Activated CD4-positive, alpha-beta T cell treated with anti-CD3 and anti-CD28 coated beads, Interleukin-2, amount 50 U/mL, for 24 hours (primary cell): Measurements from ENCODE around the gene KCNH4.
"Not testable (repeated sequence)": the region's sequence is repeated elsewhere in the genome, so short reads cannot be mapped to it uniquely, and the experiment has no call there.

Source experiments
- DNase-seq, 2 donors: peaks; one replicate each; pipeline ENCODE4 v3.0.0-alpha.2; 2020; ENCODE audit warnings: low read depth in 1 of 2, low spot score in 1 of 2

KCNH4 gene

GRCh38 chr17:42179335-42179734 is 1.6 kb downstream of the KCNH4 start:
- DNase-seq, result no peak

GRCh38 chr17:42178817-42179216 is 2.1 kb downstream of the KCNH4 start:
- DNase-seq, result no peak

GRCh38 chr17:42177684-42178083 is 3.3 kb downstream of the KCNH4 start:
- DNase-seq, result no peak

- DNase-seq, result no peak
These were observed 6.7 kb downstream of the KCNH4 start for GRCh38 chr17:42174126-42174783.

DNA sequence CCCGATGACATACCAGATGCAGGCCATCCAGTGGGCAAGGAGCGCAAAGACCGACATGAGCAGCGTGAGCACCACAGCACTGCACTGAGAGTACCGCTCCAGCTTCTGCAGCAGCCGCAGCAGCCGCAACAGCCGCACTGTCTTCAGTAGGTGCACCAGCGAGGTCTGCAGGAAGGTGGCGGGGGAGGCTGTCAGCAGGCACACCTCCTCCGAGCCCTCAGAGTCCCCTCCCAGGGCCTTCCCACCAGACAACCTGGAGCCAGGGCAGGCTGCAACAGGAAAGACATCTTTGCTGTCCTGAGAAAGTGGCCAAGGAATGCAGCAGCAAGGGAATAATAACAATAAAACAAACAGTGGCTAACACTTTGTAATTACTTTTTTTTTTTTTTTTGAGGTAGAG is 9.1 kb downstream of the KCNH4 start:
- DNase-seq, result no peak

GRCh38 chr17:42169351-42169750 is 11.6 kb downstream of the KCNH4 start:
- DNase-seq, result no peak

- no peak for DNase-seq
These were observed 13.1 kb downstream of the KCNH4 start for GRCh38 chr17:42167807-42168206.

GRCh38 chr17:42166196-42166763 is 14.7 kb downstream of the KCNH4 start:
- DNase-seq, result no peak

DNA sequence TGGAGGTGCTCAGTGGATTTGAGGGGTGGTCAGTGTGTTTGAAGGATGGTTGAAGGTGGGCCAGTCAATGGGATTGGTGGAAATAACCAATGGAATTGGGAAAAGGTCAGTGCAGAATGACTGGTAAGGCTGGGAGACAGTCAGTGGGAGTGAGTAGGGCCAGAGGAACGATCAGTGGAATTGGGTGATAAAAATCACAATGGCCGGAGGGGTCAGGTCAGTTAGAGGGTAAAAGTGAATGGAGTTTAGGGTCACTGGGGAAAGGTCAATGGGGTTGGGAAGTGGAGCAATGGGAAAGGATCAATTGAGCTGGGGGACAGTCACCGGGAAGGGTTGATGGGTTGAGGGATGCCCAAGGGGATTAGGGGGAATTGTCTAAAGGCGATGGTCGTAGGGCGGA is 15.2 kb downstream of the KCNH4 start:
- no peak for DNase-seq

DNA sequence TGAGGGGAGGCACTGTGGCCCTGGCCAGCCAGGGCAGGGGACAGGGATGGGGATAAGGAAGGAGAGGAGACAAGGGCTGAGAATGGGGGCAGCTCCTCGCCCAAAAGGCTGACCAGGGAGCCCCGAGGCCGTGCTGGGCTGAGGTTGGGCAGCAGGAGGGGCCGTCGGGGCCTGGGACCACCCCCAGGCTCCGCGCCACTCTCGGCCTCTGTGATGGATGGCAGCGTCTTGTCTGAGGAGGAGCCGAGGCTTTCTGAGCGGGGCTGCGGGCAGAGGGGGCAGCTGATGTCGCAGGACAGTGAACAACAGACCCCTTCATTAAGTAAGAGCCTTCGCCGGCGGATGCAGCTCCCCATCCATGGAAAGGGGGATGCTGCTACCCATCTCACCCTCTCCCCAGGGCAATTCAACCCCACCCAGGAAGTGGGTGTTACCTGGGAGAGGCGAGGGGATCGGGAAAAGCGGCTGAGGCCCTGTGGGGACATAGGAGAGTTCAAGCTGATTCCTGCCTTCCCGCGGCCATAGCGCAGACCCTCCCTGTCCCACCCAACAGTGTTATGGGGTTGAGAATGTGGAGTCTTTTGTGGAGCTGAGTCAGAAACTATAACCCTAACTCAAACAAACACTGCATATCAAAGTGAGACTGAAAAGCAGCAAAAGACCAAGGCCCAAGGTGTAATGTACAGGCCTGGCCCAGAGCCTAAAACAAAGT is 17.1 kb downstream of the KCNH4 start:
- DNase-seq, result no peak

DNA sequence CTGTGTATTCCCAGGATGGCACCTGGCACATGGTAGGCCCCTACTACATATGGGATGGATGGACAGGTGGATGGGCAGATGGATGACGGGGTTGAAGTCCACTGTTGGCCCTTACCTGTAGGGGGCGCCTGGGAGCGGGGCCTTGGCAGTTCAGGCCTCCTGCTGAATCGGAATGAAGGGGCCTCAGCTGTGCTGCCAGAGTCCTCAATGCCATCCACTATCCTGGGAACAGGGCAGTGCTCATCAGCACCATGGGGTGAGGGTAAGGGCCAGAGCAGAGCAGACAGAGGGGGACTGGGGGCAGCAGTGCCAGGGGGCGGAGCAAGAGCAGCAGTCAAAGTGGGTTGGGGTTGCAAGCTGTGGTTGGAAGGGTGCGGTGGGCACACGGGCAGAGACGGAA is 17.8 kb downstream of the KCNH4 start:
- no peak for DNase-seq

GRCh38 chr17:42160531-42160910 is 20.4 kb downstream of the KCNH4 start:
- DNase-seq, result no peak

GRCh38 chr17:42159796-42160530 is 21.0 kb downstream of the KCNH4 start:
- DNase-seq, result no peak

DNA sequence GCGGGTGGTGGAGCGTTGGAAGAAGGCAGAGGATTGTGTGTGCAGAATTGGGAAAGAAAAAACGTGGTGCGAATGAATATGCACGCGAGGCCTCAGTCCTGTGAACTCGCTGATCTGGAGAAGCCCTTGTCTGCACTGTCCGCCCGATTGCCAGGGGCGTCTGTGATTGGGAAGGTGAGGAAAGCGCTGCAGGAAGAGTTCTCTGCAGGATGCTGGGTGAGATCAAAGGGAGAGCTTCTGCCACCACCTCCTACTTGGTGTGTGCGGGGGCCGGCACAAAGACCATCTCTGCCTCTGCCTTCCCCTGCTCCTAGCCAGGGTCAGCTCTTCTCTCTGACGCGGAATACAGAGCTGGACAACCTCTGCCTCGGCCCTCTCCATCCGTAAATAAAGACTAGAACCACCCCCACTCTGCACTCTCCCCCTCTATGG is 25.3 kb downstream of the KCNH4 start:
- no peak for DNase-seq

DNA sequence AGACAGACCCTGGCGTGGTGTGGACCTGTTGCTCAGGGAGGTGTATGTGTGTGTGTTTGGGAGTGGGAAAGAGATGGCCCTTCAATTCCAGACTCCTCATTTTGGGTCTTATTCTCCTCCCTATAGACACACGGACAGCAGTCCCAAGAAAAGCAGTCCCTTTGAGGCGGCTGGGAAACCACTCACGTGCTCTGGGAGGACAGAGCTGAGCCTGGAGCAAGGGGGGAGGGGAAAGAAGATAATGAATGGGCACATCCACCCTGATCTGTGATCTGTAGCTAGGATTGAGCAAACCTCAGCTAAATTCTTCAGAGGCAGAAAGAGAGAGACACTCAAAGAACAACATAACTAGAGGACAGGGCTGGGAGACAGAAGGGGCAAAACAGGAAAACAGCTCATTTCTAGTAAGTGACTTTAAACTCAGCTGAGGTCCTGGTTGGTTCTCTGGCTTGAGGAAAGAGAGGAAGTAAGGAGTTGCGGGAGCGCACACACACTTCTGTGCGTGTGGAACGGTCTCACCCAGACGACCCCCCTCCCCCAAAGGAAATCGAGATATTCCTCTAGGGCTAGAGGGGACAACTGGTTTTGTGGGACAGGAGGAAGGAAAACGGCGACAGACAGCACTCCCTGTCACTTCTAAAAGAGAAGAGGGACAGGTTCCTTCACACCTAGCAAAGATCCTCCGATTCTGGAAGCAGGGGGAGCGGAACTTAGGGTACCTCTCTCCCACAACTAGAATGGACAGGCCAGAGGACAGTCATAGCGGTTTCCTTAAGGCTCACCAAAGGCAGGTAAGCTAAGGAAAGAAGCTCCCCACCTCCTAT is 26.8 kb downstream of the KCNH4 start:
- no peak for DNase-seq

GRCh38 chr17:42146911-42147607 is 33.9 kb downstream of the KCNH4 start:
- no peak for DNase-seq

GRCh38 chr17:42143138-42143537 is 37.8 kb downstream of the KCNH4 start:
- not testable (repeated sequence) for DNase-seq

DNA sequence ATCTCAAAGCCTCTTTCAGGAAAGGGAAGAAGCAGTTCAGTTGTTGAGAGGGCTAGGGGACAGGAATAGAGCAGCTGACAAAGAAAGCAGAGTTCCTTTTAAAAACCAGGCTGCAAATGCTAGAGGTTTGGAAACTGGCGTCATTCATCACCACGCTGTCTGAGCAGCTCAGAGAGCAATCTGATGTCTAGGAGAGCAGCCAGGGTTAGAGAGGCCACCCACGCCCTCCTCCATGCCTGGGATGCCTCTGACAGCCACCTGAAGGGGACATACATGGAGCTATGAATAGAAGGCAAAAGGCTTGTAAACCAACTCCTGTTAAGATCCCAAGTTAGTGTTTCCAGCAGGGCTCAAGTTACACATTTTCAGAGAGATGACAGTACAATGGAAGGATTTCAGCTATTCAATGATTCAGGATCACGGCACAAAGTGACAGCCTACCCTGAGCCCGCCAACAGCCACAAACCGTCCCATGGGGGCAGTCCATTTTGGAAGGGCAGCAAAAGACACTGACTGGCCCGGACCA is 38.5 kb downstream of the KCNH4 start:
- DNase-seq, result no peak

- DNase-seq, result no peak
These were observed 39.6 kb downstream of the KCNH4 start for GRCh38 chr17:42141382-42141781.

DNA sequence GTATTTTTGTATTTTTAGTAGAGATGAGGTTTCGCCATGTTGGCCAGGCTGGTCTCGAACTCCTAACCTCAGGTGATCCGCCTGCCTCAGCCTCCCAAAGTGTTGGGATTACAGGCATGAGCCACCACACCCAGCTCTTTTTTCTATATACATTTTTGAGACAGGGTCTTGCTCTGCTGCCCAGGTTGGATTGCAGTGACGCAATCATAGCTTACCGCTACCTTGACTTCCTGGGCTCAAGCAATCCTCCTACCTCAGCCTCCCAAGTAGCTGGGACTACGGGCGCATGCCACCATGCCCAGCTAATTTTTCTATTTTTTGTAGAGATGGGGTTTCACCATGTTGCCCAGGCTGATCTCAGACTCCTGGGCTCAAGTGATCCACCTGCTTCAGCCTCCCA is 40.3 kb downstream of the KCNH4 start:
- DNase-seq, result not testable (repeated sequence)
